ENCODE measurements around the gene ATG10.
"Not testable (repeated sequence)": the region's sequence is repeated elsewhere in the genome, so short reads cannot be mapped to it uniquely, and the experiment has no call there.

Gene ATG10

GRCh38 chr5:82218374-82219156 lies 246.7 kb downstream of the ATG10 start:
- DNase-seq (ENCODE audit: low read depth, low spot score): peak; percentile 12

GRCh38 chr5:82221020-82221419 lies 249.2 kb downstream of the ATG10 start:
- no peak for DNase-seq (ENCODE audit: low read depth, low spot score)

- peak; percentile 62 for DNase-seq (ENCODE audit: low read depth, low spot score)
Measured at GRCh38 chr5:82222597-82223574, 251.1 kb downstream of the ATG10 start.

DNA sequence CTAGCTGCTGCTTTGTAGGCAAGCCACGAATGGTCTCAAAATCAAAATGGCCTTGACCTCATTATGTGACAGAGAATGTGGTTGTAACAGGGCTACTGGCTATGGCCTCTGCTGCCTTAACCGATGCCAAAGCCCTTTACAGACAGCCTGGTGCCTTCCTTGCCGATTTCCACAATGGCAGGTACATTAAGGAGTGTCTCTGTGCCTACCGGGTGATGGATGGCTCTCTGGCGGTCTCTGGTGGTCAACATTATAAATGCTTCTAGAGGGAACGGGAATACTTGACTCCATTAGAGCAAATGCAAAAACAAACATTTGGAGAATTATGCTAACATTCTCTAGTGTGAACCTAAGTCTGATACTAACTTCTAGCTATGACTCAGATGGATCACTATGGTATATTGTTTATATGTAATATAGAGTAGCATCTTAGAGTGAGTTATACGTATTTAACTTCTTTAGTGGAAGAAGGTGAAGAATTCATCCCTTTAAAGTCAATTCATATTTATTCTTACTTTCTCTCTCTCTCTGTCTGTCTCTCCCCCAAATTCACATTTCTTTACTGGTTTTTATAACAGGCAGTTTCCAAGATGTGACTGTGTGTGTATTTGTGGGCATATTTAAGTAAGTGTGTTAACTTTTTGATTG lies 253.8 kb downstream of the ATG10 start:
- peak; percentile 85 for DNase-seq (ENCODE audit: low read depth, low spot score)

DNA sequence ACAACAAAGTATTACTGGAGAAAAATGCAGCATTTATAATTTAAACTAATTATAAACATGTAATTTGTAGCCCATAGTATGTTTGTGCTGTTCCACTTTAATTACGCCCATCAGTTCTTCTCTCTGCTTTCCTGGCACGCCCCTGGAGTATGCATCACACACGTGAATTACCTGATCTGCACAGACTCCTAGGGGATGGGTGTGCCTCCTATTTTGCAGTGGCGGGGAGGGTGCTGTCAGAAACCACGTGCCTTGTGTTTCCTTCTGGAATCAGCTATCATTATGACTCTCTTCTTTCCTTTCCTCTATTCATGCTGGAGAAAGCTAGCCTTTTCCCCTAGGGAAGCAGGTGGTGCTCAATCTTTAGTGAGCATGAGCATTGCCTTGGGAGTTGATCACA lies 263.1 kb downstream of the ATG10 start:
- no peak for DNase-seq (ENCODE audit: low read depth, low spot score)

DNA sequence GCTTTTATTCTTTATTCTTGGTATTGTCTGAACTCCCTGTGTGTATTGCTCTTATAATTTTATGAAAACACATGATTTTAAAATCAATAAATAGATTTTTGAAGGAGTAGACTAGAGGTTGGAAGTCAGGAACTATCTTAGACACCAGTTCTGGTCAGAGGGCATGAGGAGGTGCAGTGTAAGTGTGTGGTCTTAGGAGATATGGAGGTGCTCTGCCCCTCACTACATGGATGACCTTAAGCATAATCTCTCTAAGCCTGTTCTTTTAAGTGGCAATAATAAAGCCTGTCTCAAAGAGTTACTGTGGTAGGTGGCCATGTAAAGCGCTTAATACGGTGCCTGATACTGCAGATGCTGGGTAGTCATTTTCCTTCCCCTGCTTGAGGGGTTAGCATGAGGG lies 272.3 kb downstream of the ATG10 start:
- no peak for DNase-seq (ENCODE audit: low read depth, low spot score)

GRCh38 chr5:82244854-82245635 lies 273.2 kb downstream of the ATG10 start:
- DNase-seq (ENCODE audit: low read depth, low spot score): no peak

DNA sequence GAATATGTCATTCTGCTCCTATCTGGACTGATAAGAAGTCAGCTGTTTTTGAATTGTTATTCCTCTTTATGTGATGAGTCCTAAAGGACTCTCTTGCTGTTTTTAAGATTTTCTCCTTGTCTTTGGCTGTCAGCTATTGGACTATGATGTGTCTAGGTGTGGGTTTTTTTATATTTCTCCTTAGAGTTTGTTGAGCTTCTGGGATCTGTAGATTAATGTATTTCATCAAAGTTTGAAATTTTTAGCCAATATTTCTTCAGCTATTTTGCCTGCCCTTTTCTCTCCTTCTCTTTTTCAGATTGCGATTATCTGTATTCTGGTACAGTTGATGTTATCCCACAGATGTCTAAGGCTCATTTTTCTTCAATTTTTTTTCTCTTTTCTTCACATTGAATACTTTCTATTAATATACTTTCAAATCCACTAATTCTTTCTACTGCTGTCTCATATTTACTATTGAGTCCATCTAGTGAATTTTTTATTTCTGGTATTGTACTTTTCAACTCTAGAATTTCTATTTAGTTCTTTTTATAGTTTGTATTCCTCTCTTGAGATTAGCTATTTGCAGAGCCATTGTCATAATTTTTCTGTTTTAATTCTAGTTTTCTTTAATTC lies 275.2 kb downstream of the ATG10 start:
- DNase-seq (ENCODE audit: low read depth, low spot score): no peak

- no peak for DNase-seq (ENCODE audit: low read depth, low spot score)
Measured at GRCh38 chr5:82252744-82253143, 280.9 kb downstream of the ATG10 start.

- DNase-seq (ENCODE audit: low read depth, low spot score): no peak
Measured at GRCh38 chr5:82255844-82256243, 284.0 kb downstream of the ATG10 start.

GRCh38 chr5:82257247-82257646 lies 285.4 kb downstream of the ATG10 start:
- no peak for DNase-seq (ENCODE audit: low read depth, low spot score)

DNA sequence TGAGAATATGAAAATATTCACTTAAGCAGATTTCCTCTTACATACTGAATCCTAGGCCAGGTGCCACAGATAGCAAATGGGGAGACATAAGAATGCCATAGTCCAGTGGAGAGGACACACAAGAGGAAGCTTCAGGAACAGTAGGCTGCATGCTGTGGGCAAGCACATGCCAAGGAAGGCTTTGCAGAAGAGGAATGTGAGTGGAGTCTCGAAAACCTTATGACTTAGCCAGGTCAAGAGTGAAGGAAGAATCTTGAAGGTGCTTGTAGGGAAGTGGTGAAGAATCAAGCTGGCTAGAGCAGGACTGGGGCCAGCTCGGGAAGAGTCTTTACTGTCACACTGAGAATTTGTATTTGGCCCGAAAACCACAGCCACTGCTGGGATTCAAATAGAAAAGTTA lies 285.9 kb downstream of the ATG10 start:
- DNase-seq (ENCODE audit: low read depth, low spot score): no peak

DNA sequence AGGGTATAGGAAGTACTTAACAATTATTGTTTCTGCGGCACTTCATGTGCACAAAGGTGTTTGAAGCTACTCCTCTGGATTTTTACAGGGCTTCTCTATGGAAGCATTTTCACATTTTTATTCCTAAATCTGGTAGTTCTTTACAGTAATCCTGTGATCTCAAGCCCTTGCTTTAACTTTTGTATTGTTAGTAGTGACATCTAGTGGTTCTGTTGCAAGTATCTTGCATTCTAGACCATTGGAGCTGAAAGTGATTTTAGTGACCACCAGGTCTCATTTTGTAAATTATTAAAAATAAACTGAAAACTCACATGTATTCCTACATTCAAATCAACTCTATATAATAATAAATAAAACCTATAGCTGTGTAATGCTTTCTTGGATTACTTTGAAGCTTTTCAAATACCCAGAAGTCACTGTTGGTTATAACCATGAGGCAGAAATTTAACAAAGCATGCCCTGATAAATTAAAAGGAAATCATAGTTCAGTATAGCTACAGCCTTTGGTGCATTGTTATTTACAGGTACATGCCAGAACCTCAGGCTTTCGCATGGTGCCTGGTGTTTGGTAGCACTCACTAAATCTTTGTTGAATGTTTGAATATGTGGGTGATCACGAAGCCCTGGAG lies 287.5 kb downstream of the ATG10 start:
- DNase-seq (ENCODE audit: low read depth, low spot score): peak; percentile 48

DNA sequence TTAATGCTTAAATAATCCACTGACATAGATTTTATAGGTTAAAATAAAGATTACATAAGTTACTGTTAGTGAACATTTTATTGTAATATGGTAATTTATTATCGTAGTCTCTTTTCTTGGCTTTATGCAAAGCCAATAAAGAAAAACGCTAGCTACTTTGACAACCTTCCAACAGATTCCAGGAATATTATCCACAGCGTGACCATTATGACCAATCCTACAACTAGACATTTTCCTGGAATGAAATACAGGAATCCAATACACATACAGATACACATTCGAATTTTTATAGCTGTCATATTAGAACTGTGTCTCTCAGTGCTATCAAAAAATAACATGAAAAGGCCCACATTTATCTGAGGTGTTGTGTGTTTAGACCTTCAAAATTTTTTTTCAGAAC lies 293.2 kb downstream of the ATG10 start:
- DNase-seq (ENCODE audit: low read depth, low spot score): peak; percentile 35

DNA sequence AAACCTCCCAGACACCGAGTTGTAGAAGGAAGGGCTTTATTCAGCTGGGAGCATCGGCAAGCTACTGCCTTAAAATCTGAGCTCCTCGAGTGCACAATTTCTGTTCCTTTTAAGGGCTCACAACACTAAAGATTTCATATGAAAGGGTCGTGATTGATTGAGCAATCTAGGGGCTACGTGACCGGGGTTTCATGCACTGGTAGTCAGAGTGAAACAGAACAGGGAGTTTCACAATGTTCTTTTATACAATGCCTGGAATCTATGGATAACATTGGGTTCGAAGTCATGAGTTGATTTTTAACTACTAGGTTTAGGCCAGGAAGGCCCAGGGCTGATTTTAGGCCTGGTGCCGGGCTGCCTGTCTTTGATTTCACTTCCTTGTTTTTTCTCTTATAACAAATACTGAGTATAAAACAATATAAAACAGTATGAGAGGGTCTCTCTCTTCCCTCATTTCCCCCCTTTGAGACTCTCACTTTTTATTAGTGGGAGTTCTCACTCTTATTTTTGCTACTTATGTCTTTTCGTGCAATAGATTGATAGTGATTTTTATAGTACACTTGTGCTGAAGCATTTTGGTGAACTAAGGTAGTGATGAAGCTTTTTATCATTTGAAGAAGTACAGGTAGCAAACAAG lies 295.6 kb downstream of the ATG10 start:
- DNase-seq (ENCODE audit: low read depth, low spot score): not testable (repeated sequence)

- not testable (repeated sequence) for DNase-seq (ENCODE audit: low read depth, low spot score)
Measured at GRCh38 chr5:82269363-82269762, 297.5 kb downstream of the ATG10 start.

GRCh38 chr5:82272571-82273356 lies 300.9 kb downstream of the ATG10 start:
- DNase-seq (ENCODE audit: low read depth, low spot score): not testable (repeated sequence)

DNA sequence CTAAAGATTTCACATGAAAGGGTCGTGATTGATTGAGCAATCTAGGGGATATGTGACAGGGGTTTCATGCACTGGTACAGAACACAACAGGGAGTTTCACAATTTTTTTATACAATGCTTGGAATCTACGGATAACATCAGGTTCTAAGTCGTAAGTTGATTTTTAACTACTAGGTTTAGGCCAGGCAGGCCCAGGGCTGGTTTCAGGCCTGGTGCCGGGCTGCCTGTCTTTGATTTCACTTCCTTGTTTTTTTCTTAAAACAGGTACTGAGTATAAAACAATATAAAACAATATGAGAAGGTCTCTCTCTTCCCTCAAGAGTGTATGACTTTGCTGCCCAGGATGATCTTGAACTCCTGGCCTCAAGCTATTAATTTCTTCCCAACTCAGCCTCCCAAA lies 301.6 kb downstream of the ATG10 start:
- DNase-seq (ENCODE audit: low read depth, low spot score): not testable (repeated sequence)

All from astrocyte of the hippocampus (primary cell).